Sigmoid colon (tissue), 4 donors: ENCODE data around the gene LAMP5.

Experiments used
- CTCF ChIP-seq, 4 experiments: fragments of 450-650 bp in 3 of 4; fragments of 200-600 bp in 1 of 4; IDR thresholded peaks; one replicate each; pipeline ENCODE4 v1.5.1; 2016 to 2019; ENCODE audit warnings: antibody characterized with exemption in 4 of 4, mild to moderate bottlenecking in 3 of 4, moderate library complexity in 2 of 4
- POLR2A ChIP-seq, 2 donors: fragments of 450-650 bp; IDR thresholded peaks; one replicate each; pipeline ENCODE4 v1.6.1; 2016; ENCODE audit warnings: antibody characterized with exemption in 2 of 2, mild to moderate bottlenecking in 2 of 2, moderate library complexity in 2 of 2
- POLR2AphosphoS5 ChIP-seq, 4 donors: sonication (generic); formaldehyde crosslinking; IDR thresholded peaks; one replicate each; pipeline ENCODE4 v1.6.1; 2017; ENCODE audit warnings: antibody characterized with exemption in 4 of 4

- no peak for TF ChIP-seq CTCF (IDR thresholded peaks at IDR 0.05)
- no peak for TF ChIP-seq POLR2A (IDR thresholded peaks at IDR 0.05)
- TF ChIP-seq POLR2AphosphoS5 (IDR thresholded peaks at IDR 0.05): no peak
These were observed 64.2 kb downstream of the LAMP5 start for GRCh38 chr20:9578594-9578993.
